HG03280 (cell line): Measurements from ENCODE around the gene FCRL5.
A peak's percentile ranks its signal among the peaks of the same experiment; 100 is the strongest.

Experiments
- ATAC-seq: cut with Tn5 transposase; IDR thresholded peaks from one replicate; pipeline ENCODE4 v1.9.1; 2021; ENCODE audit warnings: mild to moderate bottlenecking, moderate library complexity; ENCODE audit not compliant: unreplicated experiment

The FCRL5 gene

DNA sequence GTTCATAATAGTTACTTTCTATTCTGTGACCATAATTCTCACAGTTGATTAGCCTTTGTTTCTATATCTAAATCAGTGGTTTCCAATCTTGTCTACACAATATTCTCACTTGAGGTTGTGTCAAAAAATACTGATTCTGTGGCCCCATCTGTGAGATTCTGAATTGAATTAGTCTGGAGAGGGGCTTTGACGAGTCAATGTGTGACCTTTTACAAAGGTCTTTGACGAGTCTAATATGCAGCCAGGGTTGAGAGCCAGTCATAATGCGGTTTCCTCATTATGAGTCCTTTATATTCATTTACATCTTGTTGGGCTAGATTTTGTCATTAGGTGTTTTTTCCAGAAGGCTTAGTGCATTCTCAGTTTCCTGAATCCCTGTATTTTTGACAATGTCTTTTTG lies 19.7 kb downstream of the FCRL5 start:
- ATAC-seq: no peak

GRCh38 chr1:157523774-157524493 lies 28.4 kb downstream of the FCRL5 start:
- peak; percentile 82 for ATAC-seq

GRCh38 chr1:157521056-157521455 lies 31.3 kb downstream of the FCRL5 start:
- no peak for ATAC-seq

DNA sequence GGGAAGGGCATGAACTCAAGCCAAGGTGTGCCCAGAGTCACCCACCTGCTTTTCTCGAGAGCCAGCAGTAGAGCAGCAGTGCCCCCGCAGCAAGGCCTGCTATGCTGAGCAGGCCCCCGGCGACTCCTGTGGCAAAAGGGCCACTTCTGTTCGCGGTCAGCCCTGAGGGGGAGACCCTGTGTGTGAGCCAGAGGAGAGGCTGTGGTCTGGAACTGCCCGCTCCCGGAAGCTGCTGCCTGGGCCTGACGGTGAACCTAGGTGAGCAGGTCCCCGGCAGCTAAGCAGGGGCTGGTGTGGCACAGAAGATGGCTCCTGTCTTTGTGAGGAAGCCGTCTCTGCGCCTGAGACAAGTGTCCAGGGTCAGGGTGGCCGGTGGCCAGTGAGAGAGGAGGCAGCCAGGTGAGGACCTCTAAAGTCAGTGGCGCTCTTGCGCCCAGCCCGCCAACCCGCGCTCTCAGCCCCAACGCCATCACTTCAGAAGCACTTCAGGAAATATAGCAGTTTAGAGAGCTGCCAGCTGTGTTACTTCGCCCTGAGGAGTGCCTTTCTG lies 31.9 kb downstream of the FCRL5 start:
- no peak for ATAC-seq

DNA sequence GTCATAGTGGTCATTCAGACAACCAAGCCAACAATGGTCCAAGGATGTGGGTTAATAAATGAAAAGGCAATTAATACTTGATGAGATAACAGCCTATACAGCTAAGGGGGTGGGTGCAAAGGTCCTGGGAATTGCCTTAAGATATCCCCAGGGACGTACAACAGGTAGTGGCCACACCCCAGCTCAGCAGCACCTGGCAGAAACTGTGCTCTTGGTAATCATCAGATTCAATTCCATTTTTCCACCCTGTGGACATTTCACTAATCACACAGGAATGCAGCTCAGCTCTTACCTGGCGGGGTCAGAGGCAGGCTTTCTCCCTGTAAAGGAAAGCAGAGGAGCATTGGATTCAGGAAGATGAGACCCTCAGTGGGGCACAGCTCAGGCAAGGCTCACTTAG lies 32.9 kb downstream of the FCRL5 start:
- ATAC-seq: no peak

DNA sequence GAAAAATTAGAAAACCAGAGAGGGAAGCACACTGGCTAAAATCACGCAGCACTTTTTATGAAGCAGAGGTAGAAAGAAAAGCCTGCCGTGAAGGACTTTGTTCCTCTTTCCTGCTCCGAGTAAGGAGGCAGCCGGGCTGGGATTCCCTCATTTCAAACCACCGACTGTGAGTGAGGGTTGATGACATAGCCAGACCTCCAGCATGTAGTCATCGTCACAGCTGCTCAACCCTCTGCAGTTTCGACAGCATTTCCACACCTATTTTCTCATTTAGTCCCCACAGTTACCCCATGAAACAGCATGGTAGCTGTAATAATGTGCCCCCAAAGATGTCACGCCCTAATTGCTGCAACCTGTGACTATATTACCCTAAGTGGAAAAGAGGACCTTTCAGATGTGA lies 35.3 kb downstream of the FCRL5 start:
- no peak for ATAC-seq

DNA sequence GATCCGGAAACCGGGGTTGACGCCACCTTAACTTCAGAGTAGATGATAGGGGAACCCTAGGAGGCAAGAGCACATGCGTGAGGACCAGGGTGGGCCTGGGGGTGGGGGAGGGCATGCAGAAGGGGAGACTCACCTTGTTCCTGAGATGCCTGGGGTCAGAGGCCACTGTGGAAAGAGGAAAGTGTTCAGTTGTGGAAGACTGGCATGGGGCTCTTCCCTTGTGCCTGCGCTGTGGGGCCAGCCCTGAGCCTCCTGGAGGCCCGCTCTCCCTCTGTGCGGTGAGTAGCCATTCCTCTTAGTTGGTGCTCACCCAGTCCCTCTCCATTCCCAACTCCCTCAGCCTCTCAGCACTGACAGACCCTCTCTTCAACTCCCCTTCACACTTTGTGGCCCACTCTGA lies 36.6 kb downstream of the FCRL5 start:
- ATAC-seq: no peak

- no peak for ATAC-seq
Observed at GRCh38 chr1:157515141-157515540, 37.2 kb downstream of the FCRL5 start.

DNA sequence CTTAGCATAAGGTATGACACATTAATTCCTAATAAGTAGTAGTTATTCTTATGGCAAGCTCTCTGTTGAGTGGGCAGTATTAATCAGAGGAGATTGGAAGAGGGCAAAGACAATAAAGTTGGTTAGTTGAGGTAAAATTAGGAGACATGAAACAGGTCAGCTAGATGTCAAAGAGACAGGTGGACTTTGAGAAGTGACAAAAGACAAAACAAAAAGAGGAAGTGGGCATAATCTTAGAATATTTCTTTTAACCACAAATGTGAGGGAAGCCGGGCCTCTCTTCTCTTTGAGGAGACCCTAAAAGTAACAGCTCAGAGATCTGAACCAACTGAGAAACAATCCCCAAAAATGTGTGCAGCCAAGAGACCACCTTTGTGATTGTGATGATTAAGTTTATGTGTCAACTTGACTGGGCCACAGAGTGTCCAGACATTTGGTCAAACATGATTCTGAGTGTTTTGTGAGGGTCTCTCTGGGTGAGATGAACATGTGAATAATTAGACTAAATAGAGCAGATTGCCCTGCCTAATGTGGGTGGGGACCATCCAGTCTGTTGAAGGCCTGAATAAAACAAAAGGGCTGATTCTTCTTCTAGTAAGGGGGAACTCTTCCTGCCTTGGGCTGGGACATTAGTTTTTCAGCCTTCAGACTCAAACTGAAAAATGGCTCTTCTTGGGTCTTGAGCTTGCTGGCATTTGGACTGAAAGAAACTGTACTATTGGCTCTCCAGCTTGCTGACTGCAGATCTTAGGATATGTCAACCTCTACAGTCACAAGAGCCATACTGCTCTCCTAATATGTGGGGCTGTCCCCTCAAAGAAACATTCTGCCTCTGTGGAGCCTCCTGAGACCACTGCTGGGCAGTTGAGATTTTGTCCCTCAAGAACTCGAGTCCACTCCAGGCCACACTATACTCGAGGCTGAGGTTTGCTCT lies 40.0 kb downstream of the FCRL5 start:
- peak; percentile 55 for ATAC-seq

DNA sequence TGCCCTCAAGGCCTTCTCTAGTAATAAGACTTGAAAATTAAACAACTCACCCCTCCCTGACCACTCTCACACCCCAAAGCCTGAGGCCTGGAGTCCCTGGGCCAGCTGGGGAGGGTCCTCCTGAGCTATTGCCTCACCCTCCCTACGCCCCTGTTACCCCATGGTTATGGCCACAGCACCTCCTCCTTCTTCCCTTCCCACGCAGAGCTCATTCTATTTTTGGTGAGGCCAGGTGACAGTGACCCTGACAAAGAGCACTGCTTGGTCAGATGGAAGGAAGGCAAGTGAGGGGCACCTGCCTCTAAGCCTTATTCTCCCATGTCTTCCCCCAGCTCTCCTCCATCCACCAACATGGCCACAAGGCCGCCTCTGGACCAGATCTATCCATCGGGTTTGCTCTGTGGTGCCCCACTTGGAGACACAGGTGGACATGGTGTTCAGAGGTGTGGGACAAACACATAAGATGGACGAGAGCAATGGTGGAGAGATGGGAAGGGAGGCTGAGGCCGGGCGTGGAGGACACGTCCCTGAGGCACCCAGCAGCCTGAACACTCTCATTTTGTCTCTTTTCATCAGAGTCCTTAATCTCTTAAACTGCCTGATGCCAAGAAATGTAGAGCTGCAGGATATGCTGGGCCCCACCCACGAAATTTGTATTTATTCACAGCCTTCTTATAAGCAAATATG lies 42.6 kb downstream of the FCRL5 start:
- ATAC-seq: no peak

GRCh38 chr1:157505481-157506272 lies 46.6 kb downstream of the FCRL5 start:
- peak; percentile 94 for ATAC-seq

DNA sequence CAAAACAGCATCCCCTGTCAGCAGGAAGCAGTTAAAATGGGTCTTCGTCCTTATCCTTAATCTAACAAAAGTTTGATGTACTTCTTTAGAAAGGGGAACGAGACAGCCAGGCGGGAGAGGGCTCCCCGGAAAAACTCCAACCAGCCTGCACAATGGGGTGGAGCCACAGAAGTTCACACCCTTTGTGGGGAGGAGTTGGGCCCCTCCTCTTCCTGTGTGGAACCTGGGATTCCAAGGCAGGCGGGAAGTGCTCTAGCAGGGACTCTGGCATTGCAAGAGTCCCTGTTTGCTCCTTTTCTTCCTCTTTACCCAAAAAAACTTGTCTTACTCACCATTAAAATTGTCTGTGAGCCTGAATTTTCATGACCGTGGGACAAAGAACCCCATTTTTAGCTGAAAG lies 47.7 kb downstream of the FCRL5 start:
- ATAC-seq: no peak

GRCh38 chr1:157499521-157499920 lies 52.8 kb downstream of the FCRL5 start:
- ATAC-seq: no peak

- no peak for ATAC-seq
Observed at GRCh38 chr1:157498736-157499090, 53.6 kb downstream of the FCRL5 start.

DNA sequence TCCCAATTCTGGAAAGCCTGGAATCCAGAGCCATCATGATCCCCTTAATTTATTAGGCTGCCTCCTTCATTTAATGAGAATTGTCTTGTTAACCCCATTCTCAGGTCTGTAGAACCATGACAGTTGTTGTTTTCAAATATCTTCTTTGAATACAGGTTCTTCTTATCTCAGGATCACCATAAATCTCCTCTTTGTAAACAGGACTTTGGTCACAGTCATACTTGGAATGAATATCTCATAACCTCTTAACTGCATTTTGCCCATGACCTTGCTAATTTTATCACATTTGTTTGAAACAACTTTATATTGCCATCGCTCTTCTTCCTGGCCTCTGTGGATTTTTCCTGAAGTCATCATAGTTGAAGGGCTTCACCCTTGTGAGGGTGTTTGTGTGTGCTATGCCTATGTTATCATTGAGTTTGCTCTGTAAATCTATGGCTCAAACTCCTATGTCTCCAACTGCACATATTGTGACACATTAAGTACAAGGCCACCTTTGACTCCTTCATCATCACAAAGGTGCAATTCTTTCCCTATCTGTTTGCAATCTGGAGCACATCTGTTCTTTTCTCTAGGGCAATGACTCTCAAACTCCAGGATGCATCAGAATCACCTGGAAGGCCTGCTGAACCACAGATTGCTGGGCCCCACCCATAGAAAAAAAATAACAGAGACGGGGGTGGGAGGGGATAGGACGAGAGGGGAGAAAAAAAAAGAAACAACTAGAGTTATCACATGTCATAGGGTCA lies 54.2 kb downstream of the FCRL5 start:
- no peak for ATAC-seq

GRCh38 chr1:157497284-157497683 lies 55.0 kb downstream of the FCRL5 start:
- no peak for ATAC-seq

- no peak for ATAC-seq
Observed at GRCh38 chr1:157496121-157496526, 56.2 kb downstream of the FCRL5 start.

GRCh38 chr1:157495285-157495684 lies 57.0 kb downstream of the FCRL5 start:
- no peak for ATAC-seq

GRCh38 chr1:157494093-157494492 lies 58.2 kb downstream of the FCRL5 start:
- ATAC-seq: no peak
